Esophagus mucosa (tissue), 1 donor: ENCODE data around the gene AGPAT1. TPM values are rescaled to one million over a fixed set of nuclear protein-coding genes. Genes with fewer than 3 reads are reported as not detected.
"Not testable (repeated sequence)": the region's sequence is repeated elsewhere in the genome, so short reads cannot be mapped to it uniquely, and the experiment has no call there.

Experiments
- ATAC-seq: fragments of 200-7000 bp; cut with Tn5 transposase; one replicate; pipeline ENCODE4 v1.9.1; 2020
- total RNA-seq: library from RNA; stranded (reverse); gene quantifications from one replicate; pipeline ENCODE4 v1.2.4, GENCODE V29; 2023
- donor health status: DM: yes; HTN: yes; CAD: no.

Gene AGPAT1
- 18.2 TPM for total RNA-seq

- peak; percentile 56 for ATAC-seq
Measured at GRCh38 chr6:32175711-32176475, at the start of gene AGPAT1. AGPAT1 (minus strand) TSS chr6:32176084; CDS start chr6:32171496, 4,588 bp downstream.

GRCh38 chr6:32224696-32225095 is 48.8 kb upstream of the AGPAT1 start:
- no peak for ATAC-seq

GRCh38 chr6:32223258-32224235 is 47.7 kb upstream of the AGPAT1 start, which contains the start of gene NOTCH4:
NOTCH4 (minus strand) TSS chr6:32224067; CDS start chr6:32223928, 139 bp downstream.
- ATAC-seq, result no peak

- peak; percentile 48 for ATAC-seq
Measured at GRCh38 chr6:32222333-32223230, 46.7 kb upstream of the AGPAT1 start.

GRCh38 chr6:32220021-32220420 is 44.1 kb upstream of the AGPAT1 start:
- no peak for ATAC-seq

- ATAC-seq, result no peak
Measured at GRCh38 chr6:32218167-32218566, 42.3 kb upstream of the AGPAT1 start.

GRCh38 chr6:32216998-32217397 is 41.1 kb upstream of the AGPAT1 start:
- no peak for ATAC-seq

- ATAC-seq, result no peak
Measured at GRCh38 chr6:32216285-32216684, 40.4 kb upstream of the AGPAT1 start.

- ATAC-seq, result no peak
Measured at GRCh38 chr6:32215617-32216016, 39.7 kb upstream of the AGPAT1 start.

GRCh38 chr6:32214126-32214525 is 38.2 kb upstream of the AGPAT1 start:
- ATAC-seq, result no peak

GRCh38 chr6:32213649-32214048 is 37.8 kb upstream of the AGPAT1 start:
- no peak for ATAC-seq

GRCh38 chr6:32212076-32212760 is 36.3 kb upstream of the AGPAT1 start:
- peak; percentile 43 for ATAC-seq

GRCh38 chr6:32211432-32211831 is 35.5 kb upstream of the AGPAT1 start:
- ATAC-seq, result not testable (repeated sequence)

- no peak for ATAC-seq
Measured at GRCh38 chr6:32210191-32210601, 34.3 kb upstream of the AGPAT1 start.

- no peak for ATAC-seq
Measured at GRCh38 chr6:32208996-32209395, 33.1 kb upstream of the AGPAT1 start.

- peak; percentile 9 for ATAC-seq
Measured at GRCh38 chr6:32204268-32204715, 28.4 kb upstream of the AGPAT1 start.

- no peak for ATAC-seq
Measured at GRCh38 chr6:32203426-32204267, 27.8 kb upstream of the AGPAT1 start.

- no peak for ATAC-seq
Measured at GRCh38 chr6:32202186-32202585, 26.3 kb upstream of the AGPAT1 start.

- no peak for ATAC-seq
Measured at GRCh38 chr6:32200711-32201475, 25.0 kb upstream of the AGPAT1 start.

GRCh38 chr6:32198866-32199265 is 23.0 kb upstream of the AGPAT1 start:
- no peak for ATAC-seq
